WTC11 (cell line): ENCODE results near the gene CTDSP2. TPM values are rescaled to one million over a fixed set of nuclear protein-coding genes. Genes with fewer than 3 reads are reported as not detected.

Source experiments
- ATAC-seq: fragments of 200-7000 bp; cut with Tn5 transposase; 2 replicates; pipeline ENCODE4 v1.10.0; 2021; ENCODE audit warnings: mild to moderate bottlenecking, moderate library complexity
- CTCF ChIA-PET: fragments of 300-600 bp; sonication (Branson Sonifier 250); formaldehyde crosslinking; loops from one replicate; lab custom pipeline; 2021; ENCODE audit warnings: antibody characterized with exemption; lab: Charles Lee
- POLR2A ChIA-PET: fragments of 350-600 bp; sonication (Branson Sonifier 250); formaldehyde crosslinking; loops from one replicate; lab custom pipeline; 2021; ENCODE audit warnings: antibody characterized with exemption; lab: Charles Lee
- DNase-seq: peaks from one replicate; pipeline ENCODE4 v3.0.0; 2021; ENCODE audit warnings: low spot score
- H3K27ac Mint-ChIP-seq: 2 replicates; pipeline ENCODE4 v1.8.0; 2021; ENCODE audit warnings: mixed read lengths
- H3K27me3 Mint-ChIP-seq: 2 replicates; pipeline ENCODE4 v1.8.0; 2021; ENCODE audit warnings: low read depth, mild to moderate bottlenecking, moderate library complexity, mixed read lengths
- H3K36me3 Mint-ChIP-seq: 2 replicates; pipeline ENCODE4 v1.8.0; 2021; ENCODE audit warnings: mixed read lengths
- H3K4me1 Mint-ChIP-seq: 2 replicates; pipeline ENCODE4 v1.8.0; 2022; ENCODE audit warnings: mixed read lengths
- H3K4me3 Mint-ChIP-seq: 2 replicates; pipeline ENCODE4 v1.8.0; 2021; ENCODE audit warnings: mild to moderate bottlenecking, moderate library complexity, mixed read lengths
- H3K9me3 Mint-ChIP-seq: 2 replicates; pipeline ENCODE4 v1.8.0; 2021; ENCODE audit warnings: mixed read lengths
- IRF2 ChIP-seq: sonication (generic); formaldehyde crosslinking; IDR thresholded peaks from 2 replicates; pipeline ENCODE4 v1.8.0; 2022; ENCODE audit warnings: low read depth, missing genetic modification reagents, borderline replicate concordance
- MLX ChIP-seq: sonication (generic); formaldehyde crosslinking; IDR thresholded peaks from 2 replicates; pipeline ENCODE4 v1.8.1; 2023; ENCODE audit warnings: mild to moderate bottlenecking, missing genetic modification reagents, moderate library complexity
- PRRX2 ChIP-seq: fragments of 250-450 bp; sonication (Bioruptor Pico); IDR thresholded peaks from 2 replicates; pipeline ENCODE4 v1.8.0; 2021; ENCODE audit warnings: mild to moderate bottlenecking
- RORB ChIP-seq: fragments of 250-450 bp; sonication (Bioruptor Pico); IDR thresholded peaks from 2 replicates; pipeline ENCODE4 v1.9.0; 2021; ENCODE audit warnings: mild to moderate bottlenecking
- SMAD3 ChIP-seq: sonication (generic); formaldehyde crosslinking; IDR thresholded peaks from 2 replicates; pipeline ENCODE4 v1.8.0; 2022; ENCODE audit warnings: missing genetic modification reagents, mild to moderate bottlenecking, borderline replicate concordance
- total RNA-seq: library from RNA; stranded (reverse); gene quantifications from 3 replicates; pipeline ENCODE4 v1.2.3, GENCODE V29; 2021
- TF ChIP-seq, protein P1 (sequence below): fragments of 250-450 bp; sonication (Bioruptor Pico); IDR thresholded peaks from 2 replicates; pipeline ENCODE4 v1.9.0; 2021; ENCODE audit warnings: mild to moderate bottlenecking
- TF ChIP-seq, protein P2 (sequence below): sonication (generic); formaldehyde crosslinking; IDR thresholded peaks from 2 replicates; pipeline ENCODE4 v1.8.1; 2023; ENCODE audit warnings: mild to moderate bottlenecking, missing genetic modification reagents, moderate library complexity
- TF ChIP-seq, protein P3 (sequence below): sonication (generic); formaldehyde crosslinking; IDR thresholded peaks from 2 replicates; pipeline ENCODE4 v1.8.0; 2023; ENCODE audit warnings: mild to moderate bottlenecking, missing genetic modification reagents
- TF ChIP-seq, protein P4 (sequence below): sonication (generic); formaldehyde crosslinking; conservative IDR thresholded peaks from 2 replicates; pipeline ENCODE4 v1.8.1; 2023; ENCODE audit warnings: mild to moderate bottlenecking, low read depth, missing genetic modification reagents, moderate library complexity

CTDSP2 gene
- total RNA-seq, 1 experiment from 2014 or later = 122 TPM

- TF ChIP-seq, protein P1, sequence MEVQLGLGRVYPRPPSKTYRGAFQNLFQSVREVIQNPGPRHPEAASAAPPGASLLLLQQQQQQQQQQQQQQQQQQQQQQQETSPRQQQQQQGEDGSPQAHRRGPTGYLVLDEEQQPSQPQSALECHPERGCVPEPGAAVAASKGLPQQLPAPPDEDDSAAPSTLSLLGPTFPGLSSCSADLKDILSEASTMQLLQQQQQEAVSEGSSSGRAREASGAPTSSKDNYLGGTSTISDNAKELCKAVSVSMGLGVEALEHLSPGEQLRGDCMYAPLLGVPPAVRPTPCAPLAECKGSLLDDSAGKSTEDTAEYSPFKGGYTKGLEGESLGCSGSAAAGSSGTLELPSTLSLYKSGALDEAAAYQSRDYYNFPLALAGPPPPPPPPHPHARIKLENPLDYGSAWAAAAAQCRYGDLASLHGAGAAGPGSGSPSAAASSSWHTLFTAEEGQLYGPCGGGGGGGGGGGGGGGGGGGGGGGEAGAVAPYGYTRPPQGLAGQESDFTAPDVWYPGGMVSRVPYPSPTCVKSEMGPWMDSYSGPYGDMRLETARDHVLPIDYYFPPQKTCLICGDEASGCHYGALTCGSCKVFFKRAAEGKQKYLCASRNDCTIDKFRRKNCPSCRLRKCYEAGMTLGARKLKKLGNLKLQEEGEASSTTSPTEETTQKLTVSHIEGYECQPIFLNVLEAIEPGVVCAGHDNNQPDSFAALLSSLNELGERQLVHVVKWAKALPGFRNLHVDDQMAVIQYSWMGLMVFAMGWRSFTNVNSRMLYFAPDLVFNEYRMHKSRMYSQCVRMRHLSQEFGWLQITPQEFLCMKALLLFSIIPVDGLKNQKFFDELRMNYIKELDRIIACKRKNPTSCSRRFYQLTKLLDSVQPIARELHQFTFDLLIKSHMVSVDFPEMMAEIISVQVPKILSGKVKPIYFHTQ = no peak
These were observed 17.3 kb downstream of the CTDSP2 start (continued) for GRCh38 chr12:57829025-57829777.

GRCh38 chr12:57826966-57827365 lies 19.6 kb downstream of the CTDSP2 start:
- no peak overlapping the region for H3K4me3 Mint-ChIP-seq
- CTCF ChIA-PET = interaction anchor here (3.5 kb wide), 1 partner anchor 12 kb away, joined by 14 read pairs; no protein-coding TSS in a partner anchor
- TF ChIP-seq RORB = no peak
- TF ChIP-seq, protein P1 = no peak
- POLR2A ChIA-PET = interaction anchor here (0.9 kb wide), 1 partner anchor 9 kb away, joined by 3 read pairs; the partner anchor contains the start of gene AVIL
- no peaks in the 10 kb centered on the region for H3K9me3 Mint-ChIP-seq
- ATAC-seq (no peak), DNase-seq (no peak)
- H3K36me3 Mint-ChIP-seq = peaks cover 62% of the 10 kb centered on the region
- H3K27ac Mint-ChIP-seq = no peak overlapping the region
- peaks cover 9% of the 10 kb centered on the region for H3K4me1 Mint-ChIP-seq
- H3K27me3 Mint-ChIP-seq = no peaks in the 10 kb centered on the region

GRCh38 chr12:57826400-57826799 lies 20.1 kb downstream of the CTDSP2 start:
- Mint-ChIP-seq H3K27ac (no peak overlapping the region), H3K4me1 (peaks cover 3% of the 10 kb centered on the region), H3K27me3 (no peaks in the 10 kb centered on the region), H3K36me3 (peaks cover 65% of the 10 kb centered on the region), H3K9me3 (no peaks in the 10 kb centered on the region), H3K4me3 (no peak overlapping the region)
- DNase-seq = no peak
- TF ChIP-seq MLX (CRISPR knock-in tag) (no peak), IRF2 (CRISPR knock-in tag) (no peak), SMAD3 (CRISPR knock-in tag) (no peak), PRRX2 (CRISPR knock-in tag) (no peak)
- TF ChIP-seq, protein P2, sequence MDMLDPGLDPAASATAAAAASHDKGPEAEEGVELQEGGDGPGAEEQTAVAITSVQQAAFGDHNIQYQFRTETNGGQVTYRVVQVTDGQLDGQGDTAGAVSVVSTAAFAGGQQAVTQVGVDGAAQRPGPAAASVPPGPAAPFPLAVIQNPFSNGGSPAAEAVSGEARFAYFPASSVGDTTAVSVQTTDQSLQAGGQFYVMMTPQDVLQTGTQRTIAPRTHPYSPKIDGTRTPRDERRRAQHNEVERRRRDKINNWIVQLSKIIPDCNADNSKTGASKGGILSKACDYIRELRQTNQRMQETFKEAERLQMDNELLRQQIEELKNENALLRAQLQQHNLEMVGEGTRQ (CRISPR knock-in tag) = no peak
- TF ChIP-seq, protein P3, sequence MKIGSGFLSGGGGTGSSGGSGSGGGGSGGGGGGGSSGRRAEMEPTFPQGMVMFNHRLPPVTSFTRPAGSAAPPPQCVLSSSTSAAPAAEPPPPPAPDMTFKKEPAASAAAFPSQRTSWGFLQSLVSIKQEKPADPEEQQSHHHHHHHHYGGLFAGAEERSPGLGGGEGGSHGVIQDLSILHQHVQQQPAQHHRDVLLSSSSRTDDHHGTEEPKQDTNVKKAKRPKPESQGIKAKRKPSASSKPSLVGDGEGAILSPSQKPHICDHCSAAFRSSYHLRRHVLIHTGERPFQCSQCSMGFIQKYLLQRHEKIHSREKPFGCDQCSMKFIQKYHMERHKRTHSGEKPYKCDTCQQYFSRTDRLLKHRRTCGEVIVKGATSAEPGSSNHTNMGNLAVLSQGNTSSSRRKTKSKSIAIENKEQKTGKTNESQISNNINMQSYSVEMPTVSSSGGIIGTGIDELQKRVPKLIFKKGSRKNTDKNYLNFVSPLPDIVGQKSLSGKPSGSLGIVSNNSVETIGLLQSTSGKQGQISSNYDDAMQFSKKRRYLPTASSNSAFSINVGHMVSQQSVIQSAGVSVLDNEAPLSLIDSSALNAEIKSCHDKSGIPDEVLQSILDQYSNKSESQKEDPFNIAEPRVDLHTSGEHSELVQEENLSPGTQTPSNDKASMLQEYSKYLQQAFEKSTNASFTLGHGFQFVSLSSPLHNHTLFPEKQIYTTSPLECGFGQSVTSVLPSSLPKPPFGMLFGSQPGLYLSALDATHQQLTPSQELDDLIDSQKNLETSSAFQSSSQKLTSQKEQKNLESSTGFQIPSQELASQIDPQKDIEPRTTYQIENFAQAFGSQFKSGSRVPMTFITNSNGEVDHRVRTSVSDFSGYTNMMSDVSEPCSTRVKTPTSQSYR (CRISPR knock-in tag) = no peak
- TF ChIP-seq, protein P4, sequence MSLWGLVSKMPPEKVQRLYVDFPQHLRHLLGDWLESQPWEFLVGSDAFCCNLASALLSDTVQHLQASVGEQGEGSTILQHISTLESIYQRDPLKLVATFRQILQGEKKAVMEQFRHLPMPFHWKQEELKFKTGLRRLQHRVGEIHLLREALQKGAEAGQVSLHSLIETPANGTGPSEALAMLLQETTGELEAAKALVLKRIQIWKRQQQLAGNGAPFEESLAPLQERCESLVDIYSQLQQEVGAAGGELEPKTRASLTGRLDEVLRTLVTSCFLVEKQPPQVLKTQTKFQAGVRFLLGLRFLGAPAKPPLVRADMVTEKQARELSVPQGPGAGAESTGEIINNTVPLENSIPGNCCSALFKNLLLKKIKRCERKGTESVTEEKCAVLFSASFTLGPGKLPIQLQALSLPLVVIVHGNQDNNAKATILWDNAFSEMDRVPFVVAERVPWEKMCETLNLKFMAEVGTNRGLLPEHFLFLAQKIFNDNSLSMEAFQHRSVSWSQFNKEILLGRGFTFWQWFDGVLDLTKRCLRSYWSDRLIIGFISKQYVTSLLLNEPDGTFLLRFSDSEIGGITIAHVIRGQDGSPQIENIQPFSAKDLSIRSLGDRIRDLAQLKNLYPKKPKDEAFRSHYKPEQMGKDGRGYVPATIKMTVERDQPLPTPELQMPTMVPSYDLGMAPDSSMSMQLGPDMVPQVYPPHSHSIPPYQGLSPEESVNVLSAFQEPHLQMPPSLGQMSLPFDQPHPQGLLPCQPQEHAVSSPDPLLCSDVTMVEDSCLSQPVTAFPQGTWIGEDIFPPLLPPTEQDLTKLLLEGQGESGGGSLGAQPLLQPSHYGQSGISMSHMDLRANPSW (CRISPR knock-in tag) = no peak
- CTCF ChIA-PET = interaction anchor here (1.2 to 3.5 kb wide), 2 partner anchors 11 to 23 kb away, joined by 3 to 14 read pairs; no protein-coding TSS in a partner anchor
- no peak for ATAC-seq
- POLR2A ChIA-PET = no interaction called here
